Endothelial cell of umbilical vein (primary cell): ENCODE results near the gene TPCN2. TPM values are rescaled to one million over a fixed set of nuclear protein-coding genes. Genes with fewer than 3 reads are reported as not detected.

ENCODE experiments used
- BruUV-seq: library from RNA; stranded (reverse); fragments of 400-500 nt; replicated peaks from 2 replicates; lab custom pipeline; 2021; lab: Mats Ljungman, UMichigan
- CTCF ChIA-PET: fragments of 300-600, 350-600 bp; sonication (Branson Sonifier 250); formaldehyde crosslinking; loops from one replicate; lab custom pipeline; 2021; ENCODE audit warnings: antibody characterized with exemption, inconsistent platforms; lab: Charles Lee
- POLR2A ChIA-PET: fragments of 300-600, 350-600 bp; sonication (Branson Sonifier 250); formaldehyde crosslinking; loops from one replicate; lab custom pipeline; 2021; ENCODE audit warnings: antibody characterized with exemption, inconsistent platforms; lab: Charles Lee
- DNase-seq: peaks from one replicate; pipeline ENCODE4 v3.0.0-alpha.2; 2011; ENCODE audit warnings: low read depth, low spot score
- FAIRE-seq: peaks from 2 replicates; lab custom pipeline; 2011; peaks lifted over from hg19 to GRCh38; lab: Jason Lieb, UNC
- H2AFZ ChIP-seq: 2 replicates; pipeline ENCODE4 v1.6.0; 2012; ENCODE audit warnings: low read depth, low read length, control low read depth, inconsistent platforms
- H3K27ac ChIP-seq: 2 replicates; pipeline ENCODE4 v1.5.1; 2011; ENCODE audit warnings: low read depth, mild to moderate bottlenecking, control low read depth, low read length, moderate library complexity; ENCODE audit not compliant: insufficient read depth
- H3K27me3 ChIP-seq, 2 experiments: 2 replicates each; pipeline versions ENCODE4 v1.6.0 to v1.6.1; 2011; ENCODE audit warnings: low read length in 2 of 2, mixed read lengths in 1 of 2; ENCODE audit not compliant: control insufficient read depth in 2 of 2, insufficient read depth in 2 of 2
- H3K36me3 ChIP-seq, 2 experiments: 2 replicates in 1 of 2; 3 replicates in 1 of 2; pipeline ENCODE4 v1.5.1; 2011; ENCODE audit warnings: low read length in 2 of 2, mild to moderate bottlenecking in 1 of 2, moderate library complexity in 1 of 2; ENCODE audit not compliant: control insufficient read depth in 2 of 2, insufficient read depth in 2 of 2; ENCODE audit errors: extremely low read depth in 1 of 2
- H3K4me1 ChIP-seq: 3 replicates; pipeline ENCODE4 v1.5.1; 2011; ENCODE audit warnings: mild to moderate bottlenecking, low read length; ENCODE audit not compliant: control insufficient read depth, insufficient read depth; ENCODE audit errors: extremely low read depth
- H3K4me2 ChIP-seq: 2 replicates; pipeline ENCODE4 v1.6.1; 2011; ENCODE audit warnings: low read length, control low read depth, mixed read lengths; ENCODE audit not compliant: insufficient read depth
- H3K4me3 ChIP-seq, 3 experiments: fragments of 200-600 bp in 1 of 3; sonication (generic), shearing (Covaris generic) in 1 of 3; replicated peaks in 1 of 3; 2 replicates each; pipeline ENCODE4 v1.5.1; 2011 to 2016; ENCODE audit warnings: control low read depth in 3 of 3, low read length in 3 of 3, mild to moderate bottlenecking in 2 of 3, inconsistent platforms in 1 of 3, low read depth in 1 of 3, moderate library complexity in 1 of 3; ENCODE audit not compliant: insufficient read depth in 1 of 3
- H3K79me2 ChIP-seq: 2 replicates; pipeline ENCODE4 v1.6.0; 2012; ENCODE audit warnings: low read length, inconsistent platforms; ENCODE audit not compliant: control insufficient read depth, insufficient read depth
- H3K9ac ChIP-seq: replicated peaks from 2 replicates; pipeline ENCODE3; 2011; ENCODE audit warnings: low read length, control low read depth; ENCODE audit not compliant: insufficient read depth; ENCODE audit errors: extremely low read depth
- H3K9me1 ChIP-seq: replicated peaks from 3 replicates; pipeline ENCODE4 v1.6.0; 2011; ENCODE audit warnings: mild to moderate bottlenecking, low read length; ENCODE audit not compliant: control insufficient read depth, insufficient read depth; ENCODE audit errors: extremely low read depth
- H3K9me3 ChIP-seq: replicated peaks from 2 replicates; pipeline ENCODE4 v1.5.1; 2012; ENCODE audit warnings: low read length, inconsistent platforms; ENCODE audit not compliant: control insufficient read depth, insufficient read depth
- H4K20me1 ChIP-seq: replicated peaks from 2 replicates; pipeline ENCODE3; 2011; ENCODE audit warnings: mild to moderate bottlenecking, low read length; ENCODE audit not compliant: control insufficient read depth, insufficient read depth; ENCODE audit errors: extremely low read depth
- EZH2 ChIP-seq: IDR thresholded peaks from 2 replicates; pipeline ENCODE4 v1.6.1; 2012; ENCODE audit warnings: borderline replicate concordance, low read depth, mild to moderate bottlenecking, moderate library complexity, low read length, inconsistent platforms; ENCODE audit not compliant: severe bottlenecking
- FOS ChIP-seq: IDR thresholded peaks from 2 replicates; pipeline ENCODE4 v1.6.1; 2011; ENCODE audit warnings: mild to moderate bottlenecking, low read length, moderate library complexity, borderline replicate concordance; ENCODE audit not compliant: insufficient read depth
- GATA2 ChIP-seq: IDR thresholded peaks from 2 replicates; pipeline ENCODE4 v1.7.0; 2011; ENCODE audit warnings: low read depth, mild to moderate bottlenecking, moderate library complexity, mixed read lengths, low read length; ENCODE audit not compliant: insufficient read length, insufficient read depth
- JUN ChIP-seq: IDR thresholded peaks from 2 replicates; pipeline ENCODE4 v1.6.1; 2011; ENCODE audit warnings: borderline replicate concordance, low read depth; ENCODE audit not compliant: insufficient read length, insufficient read depth
- MYC ChIP-seq: IDR thresholded peaks from one replicate; pipeline ENCODE4 v1.6.1; 2011; ENCODE audit warnings: mild to moderate bottlenecking, low read depth, low read length
- POLR2A ChIP-seq: IDR thresholded peaks from 2 replicates; pipeline ENCODE4 v1.6.1; 2012; ENCODE audit warnings: low read depth, mild to moderate bottlenecking, control low read depth, low read length
- POLR2AphosphoS5 ChIP-seq: IDR thresholded peaks from 2 replicates; pipeline ENCODE4 v1.6.1; 2012; ENCODE audit warnings: low read depth, mild to moderate bottlenecking, control low read depth, low read length, moderate library complexity; ENCODE audit not compliant: insufficient read depth
- dilution Hi-C: fragments of 300-500 bp; cut with MboI; formaldehyde crosslinking; loops from one replicate; pipeline ENCODE4 v1.15.0; 2019; ENCODE audit warnings: low sequenced_read_pairs; ENCODE audit not compliant: extremely low pct_ligation_motif_present
- intact Hi-C: fragments of 100-400 bp; cut with micrococcal nuclease; formaldehyde crosslinking; loops from one replicate; pipeline ENCODE4 v1.10.0; 2022
- polyA plus RNA-seq, 4 experiments: library from polyadenylated mRNA; depleted of rRNA in 3 of 4; stranded (reverse) in 3 of 4; unstranded in 1 of 4; fragments of >200 nt; gene quantifications; 2 replicates each; pipeline versions ENCODE4 v1.2.1 to v1.2.3, GENCODE V29; 2011 to 2012; ENCODE audit warnings: missing spikeins in 1 of 4
- total RNA-seq: library from RNA; stranded (reverse); gene quantifications from 2 replicates; pipeline ENCODE4 v1.2.3, GENCODE V29; 2021
- TF ChIP-seq, protein P1 (sequence below), 2 donors: IDR thresholded peaks; 1 replicate in 1 of 2; 2 replicates in 1 of 2; pipeline ENCODE4 v1.5.1; 2011; ENCODE audit warnings: low read length in 2 of 2, mild to moderate bottlenecking in 2 of 2, moderate library complexity in 2 of 2, control low read depth in 1 of 2, inconsistent platforms in 1 of 2, low read depth in 1 of 2; ENCODE audit not compliant: insufficient read depth in 1 of 2; ENCODE audit errors: extremely low read depth in 1 of 2
- TF ChIP-seq, protein P2 (sequence below): IDR thresholded peaks from 2 replicates; pipeline ENCODE4 v1.6.1; 2011; ENCODE audit not compliant: insufficient read depth, insufficient read length

The TPCN2 gene
- total and polyA plus RNA-seq, 2 donors (not counting 3 experiments of a cell fraction or from before 2014, with no cell fraction given), result 10.3 to 13.4 TPM

GRCh38 chr11:69052343-69053168 lies 3.8 kb downstream of the TPCN2 start:
- Histone ChIP-seq H3K9ac (no peak overlapping the region), H2AFZ (no peak overlapping the region), H3K4me2 (no peak overlapping the region), H3K36me3 (peaks cover 0 to 11% of the 10 kb centered on the region in 2 experiments), H3K4me3 (no peak overlapping the region), H3K27ac (no peak overlapping the region), H3K27me3 (no peaks in the 10 kb centered on the region), H3K79me2 (peaks cover 18% of the 10 kb centered on the region), H4K20me1 (no peaks in the 10 kb centered on the region), H3K4me1 (peaks cover 9% of the 10 kb centered on the region), H3K9me3 (no peaks in the 10 kb centered on the region), H3K9me1 (no peaks in the 10 kb centered on the region)
- intact Hi-C loops (no loop called here), dilution Hi-C loops (no loop called here)
- TF ChIP-seq JUN (no peak), FOS (no peak), POLR2AphosphoS5 (no peak), EZH2 (no peak), POLR2A (no peak), MYC (no peak), GATA2 (no peak)
- TF ChIP-seq, protein P1, sequence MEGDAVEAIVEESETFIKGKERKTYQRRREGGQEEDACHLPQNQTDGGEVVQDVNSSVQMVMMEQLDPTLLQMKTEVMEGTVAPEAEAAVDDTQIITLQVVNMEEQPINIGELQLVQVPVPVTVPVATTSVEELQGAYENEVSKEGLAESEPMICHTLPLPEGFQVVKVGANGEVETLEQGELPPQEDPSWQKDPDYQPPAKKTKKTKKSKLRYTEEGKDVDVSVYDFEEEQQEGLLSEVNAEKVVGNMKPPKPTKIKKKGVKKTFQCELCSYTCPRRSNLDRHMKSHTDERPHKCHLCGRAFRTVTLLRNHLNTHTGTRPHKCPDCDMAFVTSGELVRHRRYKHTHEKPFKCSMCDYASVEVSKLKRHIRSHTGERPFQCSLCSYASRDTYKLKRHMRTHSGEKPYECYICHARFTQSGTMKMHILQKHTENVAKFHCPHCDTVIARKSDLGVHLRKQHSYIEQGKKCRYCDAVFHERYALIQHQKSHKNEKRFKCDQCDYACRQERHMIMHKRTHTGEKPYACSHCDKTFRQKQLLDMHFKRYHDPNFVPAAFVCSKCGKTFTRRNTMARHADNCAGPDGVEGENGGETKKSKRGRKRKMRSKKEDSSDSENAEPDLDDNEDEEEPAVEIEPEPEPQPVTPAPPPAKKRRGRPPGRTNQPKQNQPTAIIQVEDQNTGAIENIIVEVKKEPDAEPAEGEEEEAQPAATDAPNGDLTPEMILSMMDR (IDR thresholded peaks at IDR 0.05; ENCODE audit: extremely low read depth in 1 of 2, insufficient read depth in 1 of 2, low read depth in 1 of 2, low read length in 2 of 2), result no peak
- TF ChIP-seq, protein P2, sequence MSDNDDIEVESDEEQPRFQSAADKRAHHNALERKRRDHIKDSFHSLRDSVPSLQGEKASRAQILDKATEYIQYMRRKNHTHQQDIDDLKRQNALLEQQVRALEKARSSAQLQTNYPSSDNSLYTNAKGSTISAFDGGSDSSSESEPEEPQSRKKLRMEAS, result no peak
- FAIRE-seq, result no peak
- DNase-seq, result no peak
- CTCF ChIA-PET, result interaction anchor here (1.1 kb wide), 1 partner anchor 8 kb away, joined by 4 read pairs; no protein-coding TSS in a partner anchor
- POLR2A ChIA-PET, result no interaction called here
- no TSS peak for BruUV-seq
